Measurements from ENCODE around the gene TUBA1A. TPM values are rescaled to one million over a fixed set of nuclear protein-coding genes. Genes with fewer than 3 reads are reported as not detected.

The TUBA1A gene
- total RNA-seq, 1 donor = 478 TPM

Small RNA genes lying within 50 kb of the gene (small RNA-seq; reads per million reads assigned to genes)
- not detected for gene RF00017

Other genes starting within 250 kb of the TUBA1A start
- 51.9 and 53.9 TPM in 2 replicates for gene ARF3, start 231.6 kb downstream of the TUBA1A start, total RNA-seq
- 0.29 and 0.36 TPM in 2 replicates for gene WNT10B, start 217.3 kb downstream of the TUBA1A start, total RNA-seq
- not detected in 2 replicates for gene WNT1, start 210.8 kb downstream of the TUBA1A start, total RNA-seq
- gene DDN, start 189.7 kb downstream of the TUBA1A start, total RNA-seq = under 0.01 and 0.29 TPM in 2 replicates
- 81.3 and 89.0 TPM in 2 replicates for gene PRKAG1, start 170.3 kb downstream of the TUBA1A start, total RNA-seq
- 24.6 and 28.6 TPM in 2 replicates for gene KMT2D, start 128.3 kb downstream of the TUBA1A start, total RNA-seq
- gene RHEBL1, start 119.1 kb downstream of the TUBA1A start, total RNA-seq = 0.72 and 0.88 TPM in 2 replicates
- under 0.01 TPM in 1 of 2 replicates, not detected in the other for gene DHH, start 94.3 kb downstream of the TUBA1A start, total RNA-seq
- gene LMBR1L, start 78.2 kb downstream of the TUBA1A start, total RNA-seq = 57.2 and 60.4 TPM in 2 replicates
- 578 and 616 TPM in 2 replicates for gene TUBA1B, start 57.7 kb downstream of the TUBA1A start, total RNA-seq
- 307 and 321 TPM in 2 replicates for gene TUBA1C, start 76.0 kb upstream of the TUBA1A start, total RNA-seq
- under 0.01 TPM in 1 of 2 replicates, not detected in the other for gene PRPH, start 106.1 kb upstream of the TUBA1A start, total RNA-seq
- gene TROAP, start 134.2 kb upstream of the TUBA1A start, total RNA-seq = 2.5 and 3.5 TPM in 2 replicates
- gene C1QL4, start 148.1 kb upstream of the TUBA1A start, total RNA-seq = 0.36 TPM in 1 of 2 replicates, not detected in the other
- gene DNAJC22, start 157.8 kb upstream of the TUBA1A start, total RNA-seq = 0.29 and 1.1 TPM in 2 replicates
- 23.3 and 25.7 TPM in 2 replicates for gene SPATS2, start 178.4 kb upstream of the TUBA1A start, total RNA-seq